Endothelial cell of umbilical vein (primary cell): Measurements from ENCODE around the gene TDRD10. TPM values are rescaled to one million over a fixed set of nuclear protein-coding genes. Genes with fewer than 3 reads are reported as not detected.

Source experiments
- BruUV-seq: library from RNA; stranded (reverse); fragments of 400-500 nt; replicated peaks from 2 replicates; lab custom pipeline; 2021; lab: Mats Ljungman, UMichigan
- CTCF ChIA-PET: fragments of 300-600, 350-600 bp; sonication (Branson Sonifier 250); formaldehyde crosslinking; loops from one replicate; lab custom pipeline; 2021; ENCODE audit warnings: antibody characterized with exemption, inconsistent platforms; lab: Charles Lee
- POLR2A ChIA-PET: fragments of 300-600, 350-600 bp; sonication (Branson Sonifier 250); formaldehyde crosslinking; loops from one replicate; lab custom pipeline; 2021; ENCODE audit warnings: antibody characterized with exemption, inconsistent platforms; lab: Charles Lee
- DNase-seq: peaks from one replicate; pipeline ENCODE4 v3.0.0-alpha.2; 2011; ENCODE audit warnings: low read depth, low spot score
- FAIRE-seq: peaks from 2 replicates; lab custom pipeline; 2011; peaks lifted over from hg19 to GRCh38; lab: Jason Lieb, UNC
- H2AFZ ChIP-seq: 2 replicates; pipeline ENCODE4 v1.6.0; 2012; ENCODE audit warnings: low read depth, low read length, control low read depth, inconsistent platforms
- H3K27ac ChIP-seq: 2 replicates; pipeline ENCODE4 v1.5.1; 2011; ENCODE audit warnings: low read depth, mild to moderate bottlenecking, control low read depth, low read length, moderate library complexity; ENCODE audit not compliant: insufficient read depth
- H3K27me3 ChIP-seq, 2 experiments: 2 replicates each; pipeline versions ENCODE4 v1.6.0 to v1.6.1; 2011; ENCODE audit warnings: low read length in 2 of 2, mixed read lengths in 1 of 2; ENCODE audit not compliant: control insufficient read depth in 2 of 2, insufficient read depth in 2 of 2
- H3K36me3 ChIP-seq, 2 experiments: 2 replicates in 1 of 2; 3 replicates in 1 of 2; pipeline ENCODE4 v1.5.1; 2011; ENCODE audit warnings: low read length in 2 of 2, mild to moderate bottlenecking in 1 of 2, moderate library complexity in 1 of 2; ENCODE audit not compliant: control insufficient read depth in 2 of 2, insufficient read depth in 2 of 2; ENCODE audit errors: extremely low read depth in 1 of 2
- H3K4me1 ChIP-seq: 3 replicates; pipeline ENCODE4 v1.5.1; 2011; ENCODE audit warnings: mild to moderate bottlenecking, low read length; ENCODE audit not compliant: control insufficient read depth, insufficient read depth; ENCODE audit errors: extremely low read depth
- H3K4me2 ChIP-seq: 2 replicates; pipeline ENCODE4 v1.6.1; 2011; ENCODE audit warnings: low read length, control low read depth, mixed read lengths; ENCODE audit not compliant: insufficient read depth
- H3K4me3 ChIP-seq, 3 experiments: fragments of 200-600 bp in 1 of 3; sonication (generic), shearing (Covaris generic) in 1 of 3; replicated peaks in 1 of 3; 2 replicates each; pipeline ENCODE4 v1.5.1; 2011 to 2016; ENCODE audit warnings: control low read depth in 3 of 3, low read length in 3 of 3, mild to moderate bottlenecking in 2 of 3, inconsistent platforms in 1 of 3, low read depth in 1 of 3, moderate library complexity in 1 of 3; ENCODE audit not compliant: insufficient read depth in 1 of 3
- H3K79me2 ChIP-seq: 2 replicates; pipeline ENCODE4 v1.6.0; 2012; ENCODE audit warnings: low read length, inconsistent platforms; ENCODE audit not compliant: control insufficient read depth, insufficient read depth
- H3K9ac ChIP-seq: replicated peaks from 2 replicates; pipeline ENCODE3; 2011; ENCODE audit warnings: low read length, control low read depth; ENCODE audit not compliant: insufficient read depth; ENCODE audit errors: extremely low read depth
- H3K9me1 ChIP-seq: replicated peaks from 3 replicates; pipeline ENCODE4 v1.6.0; 2011; ENCODE audit warnings: mild to moderate bottlenecking, low read length; ENCODE audit not compliant: control insufficient read depth, insufficient read depth; ENCODE audit errors: extremely low read depth
- H3K9me3 ChIP-seq: replicated peaks from 2 replicates; pipeline ENCODE4 v1.5.1; 2012; ENCODE audit warnings: low read length, inconsistent platforms; ENCODE audit not compliant: control insufficient read depth, insufficient read depth
- H4K20me1 ChIP-seq: replicated peaks from 2 replicates; pipeline ENCODE3; 2011; ENCODE audit warnings: mild to moderate bottlenecking, low read length; ENCODE audit not compliant: control insufficient read depth, insufficient read depth; ENCODE audit errors: extremely low read depth
- FOS ChIP-seq: IDR thresholded peaks from 2 replicates; pipeline ENCODE4 v1.6.1; 2011; ENCODE audit warnings: mild to moderate bottlenecking, low read length, moderate library complexity, borderline replicate concordance; ENCODE audit not compliant: insufficient read depth
- JUN ChIP-seq: IDR thresholded peaks from 2 replicates; pipeline ENCODE4 v1.6.1; 2011; ENCODE audit warnings: borderline replicate concordance, low read depth; ENCODE audit not compliant: insufficient read length, insufficient read depth
- MAX ChIP-seq: IDR thresholded peaks from 2 replicates; pipeline ENCODE4 v1.6.1; 2011; ENCODE audit not compliant: insufficient read depth, insufficient read length
- MYC ChIP-seq: IDR thresholded peaks from one replicate; pipeline ENCODE4 v1.6.1; 2011; ENCODE audit warnings: mild to moderate bottlenecking, low read depth, low read length
- dilution Hi-C: fragments of 300-500 bp; cut with MboI; formaldehyde crosslinking; loops from one replicate; pipeline ENCODE4 v1.15.0; 2019; ENCODE audit warnings: low sequenced_read_pairs; ENCODE audit not compliant: extremely low pct_ligation_motif_present
- intact Hi-C: fragments of 100-400 bp; cut with micrococcal nuclease; formaldehyde crosslinking; loops from one replicate; pipeline ENCODE4 v1.10.0; 2022
- polyA plus RNA-seq, 4 experiments: library from polyadenylated mRNA; depleted of rRNA in 3 of 4; stranded (reverse) in 3 of 4; unstranded in 1 of 4; fragments of >200 nt; gene quantifications; 2 replicates each; pipeline versions ENCODE4 v1.2.1 to v1.2.3, GENCODE V29; 2011 to 2012; ENCODE audit warnings: missing spikeins in 1 of 4
- total RNA-seq: library from RNA; stranded (reverse); gene quantifications from 2 replicates; pipeline ENCODE4 v1.2.3, GENCODE V29; 2021

Gene TDRD10
- total and polyA plus RNA-seq, 2 donors (not counting 3 experiments of a cell fraction or from before 2014, with no cell fraction given): 6.1 to 9.1 TPM

- Histone ChIP-seq H3K27ac (no peak overlapping the region), H3K27me3 (no peaks in the 10 kb centered on the region), H3K79me2 (no peaks in the 10 kb centered on the region), H3K9ac (no peak overlapping the region), H3K9me1 (no peaks in the 10 kb centered on the region), H3K4me1 (no peaks in the 10 kb centered on the region), H3K36me3 (peaks cover 5 to 12% of the 10 kb centered on the region in 2 experiments), H3K4me3 (no peak overlapping the region), H2AFZ (no peak overlapping the region), H3K9me3 (no peaks in the 10 kb centered on the region), H4K20me1 (no peaks in the 10 kb centered on the region), H3K4me2 (no peak overlapping the region)
- BruUV-seq: no TSS peak
- DNase-seq: no peak
- intact Hi-C loops: no loop called here
- no peak for TF ChIP-seq JUN
- TF ChIP-seq MAX: no peak
- no peak for TF ChIP-seq MYC
- dilution Hi-C loops: no loop called here
- POLR2A ChIA-PET: no interaction called here
- CTCF ChIA-PET: interaction anchor here (1.0 to 2.4 kb wide), 2 partner anchors 16 to 96 kb away, joined by 4 to 13 read pairs; no protein-coding TSS in a partner anchor
- FAIRE-seq: no peak
Observed at GRCh38 chr1:154575147-154575927, 73.3 kb downstream of the TDRD10 start.

GRCh38 chr1:154575951-154576566 lies 74.0 kb downstream of the TDRD10 start:
- no peaks in the 10 kb centered on the region for H3K4me1 ChIP-seq
- intact Hi-C loops (no loop called here), dilution Hi-C loops (no loop called here)
- no peaks in the 10 kb centered on the region for H4K20me1 ChIP-seq
- no peaks in the 10 kb centered on the region for H3K9me3 ChIP-seq
- H3K27ac ChIP-seq: no peak overlapping the region
- CTCF ChIA-PET: interaction anchor here (0.9 to 2.4 kb wide), 2 partner anchors 9 to 16 kb away, joined by 3 to 13 read pairs; partner anchors contain the start of gene CHRNB2
- H2AFZ ChIP-seq: no peak overlapping the region
- FAIRE-seq: no peak
- POLR2A ChIA-PET: no interaction called here
- DNase-seq: no peak
- H3K36me3 ChIP-seq: peaks cover 6 to 17% of the 10 kb centered on the region in 2 experiments
- no peak overlapping the region for H3K4me2 ChIP-seq
- H3K9ac ChIP-seq: no peak overlapping the region
- H3K9me1 ChIP-seq: no peaks in the 10 kb centered on the region
- TF ChIP-seq JUN (no peak), FOS (no peak)
- no TSS peak for BruUV-seq
- H3K27me3 ChIP-seq: no peaks in the 10 kb centered on the region
- H3K79me2 ChIP-seq: no peaks in the 10 kb centered on the region
- no peak overlapping the region for H3K4me3 ChIP-seq
